BE2C (cell line): ENCODE data around the gene LAMA2.

Source experiments
- DNase-seq: peaks from one replicate; pipeline ENCODE4 v3.0.0-alpha.2; 2020
- H3K27me3 ChIP-seq: fragments of 250-450 bp; sonication (Bioruptor Pico); 2 replicates; pipeline ENCODE4 v1.5.1; 2020; ENCODE audit warnings: mild to moderate bottlenecking
- H3K36me3 ChIP-seq: fragments of 250-450 bp; sonication (Bioruptor Pico); 2 replicates; pipeline ENCODE4 v1.5.1; 2020; ENCODE audit warnings: mild to moderate bottlenecking
- H3K4me1 ChIP-seq: fragments of 250-450 bp; sonication (Bioruptor Pico); 2 replicates; pipeline ENCODE4 v1.5.1; 2020
- H3K4me3 ChIP-seq: 2 replicates; pipeline ENCODE4 v1.5.1; 2011; ENCODE audit warnings: low read depth, low read length
- H3K9me3 ChIP-seq: fragments of 250-450 bp; sonication (Bioruptor Pico); 2 replicates; pipeline ENCODE4 v1.5.1; 2020
- TF ChIP-seq, protein P1 (sequence below): IDR thresholded peaks from 2 replicates; pipeline ENCODE4 v1.5.1; 2012; ENCODE audit warnings: mild to moderate bottlenecking, low read depth, low read length

Gene LAMA2

DNA sequence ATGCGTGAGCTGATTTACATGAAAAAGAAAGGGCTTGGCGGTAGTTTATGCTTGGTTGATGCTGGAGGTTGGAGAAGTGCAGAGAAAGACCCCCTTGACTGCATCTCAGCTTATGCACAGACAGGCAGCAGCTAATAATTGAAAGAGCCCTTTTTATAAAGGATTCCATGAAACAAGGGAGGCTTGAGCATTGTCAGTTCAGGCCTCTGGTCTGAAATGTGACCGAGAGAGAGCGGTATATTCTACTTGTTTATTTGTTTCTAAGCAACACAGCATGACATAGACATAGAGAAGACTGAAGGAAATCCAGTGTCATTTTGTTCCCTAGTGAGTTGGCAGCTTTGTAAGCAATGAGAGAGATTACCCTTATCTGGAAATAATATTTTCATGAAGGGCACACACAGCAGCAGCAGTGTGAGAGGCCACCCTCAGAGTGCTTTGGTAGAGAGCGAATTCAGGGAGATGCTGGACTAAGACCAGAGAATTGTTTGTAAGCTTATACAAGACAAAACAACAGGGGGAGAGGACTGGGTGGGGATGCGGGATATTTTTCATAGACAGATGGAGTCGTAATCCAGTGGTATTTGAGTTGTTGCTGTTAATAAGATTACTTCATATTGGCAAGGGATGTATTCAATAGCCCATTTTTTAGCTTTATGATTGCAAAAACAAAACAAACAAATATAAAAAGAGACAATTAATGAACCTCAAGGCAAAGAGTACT is 34.6 kb upstream of the LAMA2 start:
- Histone ChIP-seq H3K4me3 (no peak overlapping the region), H3K9me3 (no peaks in the 10 kb centered on the region), H3K4me1 (no peaks in the 10 kb centered on the region), H3K27me3 (no peaks in the 10 kb centered on the region), H3K36me3 (no peaks in the 10 kb centered on the region; the same call in 1 of the 2 replicates)
- DNase-seq: no peak
- TF ChIP-seq, protein P1, sequence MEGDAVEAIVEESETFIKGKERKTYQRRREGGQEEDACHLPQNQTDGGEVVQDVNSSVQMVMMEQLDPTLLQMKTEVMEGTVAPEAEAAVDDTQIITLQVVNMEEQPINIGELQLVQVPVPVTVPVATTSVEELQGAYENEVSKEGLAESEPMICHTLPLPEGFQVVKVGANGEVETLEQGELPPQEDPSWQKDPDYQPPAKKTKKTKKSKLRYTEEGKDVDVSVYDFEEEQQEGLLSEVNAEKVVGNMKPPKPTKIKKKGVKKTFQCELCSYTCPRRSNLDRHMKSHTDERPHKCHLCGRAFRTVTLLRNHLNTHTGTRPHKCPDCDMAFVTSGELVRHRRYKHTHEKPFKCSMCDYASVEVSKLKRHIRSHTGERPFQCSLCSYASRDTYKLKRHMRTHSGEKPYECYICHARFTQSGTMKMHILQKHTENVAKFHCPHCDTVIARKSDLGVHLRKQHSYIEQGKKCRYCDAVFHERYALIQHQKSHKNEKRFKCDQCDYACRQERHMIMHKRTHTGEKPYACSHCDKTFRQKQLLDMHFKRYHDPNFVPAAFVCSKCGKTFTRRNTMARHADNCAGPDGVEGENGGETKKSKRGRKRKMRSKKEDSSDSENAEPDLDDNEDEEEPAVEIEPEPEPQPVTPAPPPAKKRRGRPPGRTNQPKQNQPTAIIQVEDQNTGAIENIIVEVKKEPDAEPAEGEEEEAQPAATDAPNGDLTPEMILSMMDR: no peak

DNA sequence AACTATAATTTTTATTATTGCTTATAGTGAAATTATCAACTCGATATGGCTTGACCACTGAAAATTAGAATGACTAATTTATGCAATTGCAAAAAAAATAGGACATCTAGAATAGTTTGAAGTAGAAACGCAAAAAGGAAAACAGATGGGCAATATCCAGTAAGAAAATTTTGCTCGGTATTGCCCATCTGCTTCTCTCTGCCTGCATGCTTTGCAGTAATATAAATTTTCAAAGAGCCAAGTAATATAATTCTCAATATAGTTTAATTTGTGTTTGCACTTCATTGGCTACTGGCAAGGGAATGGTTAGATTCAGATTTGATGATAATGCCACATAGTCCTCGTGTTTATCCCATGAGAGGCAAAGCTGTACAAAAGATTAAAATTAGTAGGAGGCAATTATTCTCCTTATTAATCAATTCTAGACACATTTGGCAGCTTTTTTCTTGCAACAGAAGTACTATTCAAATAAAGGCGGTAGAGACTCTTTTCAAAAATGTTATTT is 27.3 kb upstream of the LAMA2 start:
- Histone ChIP-seq H3K4me3 (no peak overlapping the region), H3K9me3 (no peaks in the 10 kb centered on the region), H3K4me1 (no peaks in the 10 kb centered on the region), H3K27me3 (no peaks in the 10 kb centered on the region), H3K36me3 (no peaks in the 10 kb centered on the region)
- no peak for DNase-seq
- TF ChIP-seq, protein P1: no peak

- TF ChIP-seq, protein P1: no peak
- Histone ChIP-seq H3K27me3 (no peaks in the 10 kb centered on the region), H3K36me3 (no peaks in the 10 kb centered on the region), H3K4me3 (no peak overlapping the region), H3K9me3 (no peaks in the 10 kb centered on the region), H3K4me1 (no peaks in the 10 kb centered on the region)
- no peak for DNase-seq
These were observed 25.1 kb upstream of the LAMA2 start for GRCh38 chr6:128857806-128858205.

- no peaks in the 10 kb centered on the region for H3K27me3 ChIP-seq
- no peaks in the 10 kb centered on the region for H3K9me3 ChIP-seq
- TF ChIP-seq, protein P1: no peak
- no peaks in the 10 kb centered on the region for H3K36me3 ChIP-seq
- DNase-seq: no peak
- H3K4me1 ChIP-seq: no peaks in the 10 kb centered on the region
- no peak overlapping the region for H3K4me3 ChIP-seq
These were observed 22.2 kb upstream of the LAMA2 start for GRCh38 chr6:128860782-128861181.

DNA sequence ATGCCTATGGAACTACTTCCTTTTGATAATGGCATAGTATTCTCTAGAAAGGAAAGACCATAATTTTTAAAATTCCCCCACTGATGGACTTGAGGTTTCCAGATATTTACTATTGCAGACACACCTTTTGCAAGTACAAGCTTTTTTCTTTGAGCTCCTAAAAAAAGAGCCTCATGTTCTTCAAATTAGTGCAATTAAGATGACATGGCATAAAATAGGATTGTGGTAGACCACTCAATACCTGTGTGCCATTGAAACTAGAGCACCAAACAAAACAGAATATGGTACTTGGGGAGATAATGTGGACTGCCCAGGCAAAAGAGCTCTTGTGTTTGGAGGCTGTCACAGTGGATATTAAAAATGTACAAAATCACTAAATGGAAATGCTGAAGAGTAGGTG is 19.0 kb upstream of the LAMA2 start:
- Histone ChIP-seq H3K4me1 (no peaks in the 10 kb centered on the region), H3K4me3 (no peak overlapping the region), H3K36me3 (no peaks in the 10 kb centered on the region), H3K9me3 (no peaks in the 10 kb centered on the region), H3K27me3 (no peaks in the 10 kb centered on the region)
- TF ChIP-seq, protein P1: no peak
- DNase-seq: no peak

DNA sequence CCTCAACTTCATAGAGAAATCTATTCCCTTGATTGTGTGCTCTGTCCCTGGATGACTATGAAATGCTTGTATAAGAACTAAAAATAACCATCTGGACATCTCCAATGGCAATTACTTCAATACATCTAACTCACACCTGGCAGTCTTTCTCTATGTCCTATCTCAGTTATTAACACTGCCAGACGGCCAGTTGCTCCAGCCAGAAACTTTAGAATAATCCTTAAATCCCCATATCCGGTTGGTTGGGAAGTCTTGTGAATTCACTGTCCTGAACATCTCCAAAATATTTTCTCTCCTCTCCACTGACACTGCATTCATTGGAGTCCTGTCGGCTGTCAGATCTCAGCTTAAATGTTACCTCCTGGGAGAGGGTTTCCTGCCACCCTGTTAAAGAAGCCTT is 12.2 kb upstream of the LAMA2 start:
- TF ChIP-seq, protein P1: no peak
- Histone ChIP-seq H3K4me3 (no peak overlapping the region), H3K9me3 (no peaks in the 10 kb centered on the region), H3K27me3 (no peaks in the 10 kb centered on the region), H3K4me1 (no peaks in the 10 kb centered on the region), H3K36me3 (no peaks in the 10 kb centered on the region)
- no peak for DNase-seq
